Measurements from ENCODE around the gene IMMP2L.

IMMP2L gene

GRCh38 chr7:110835218-110835617 lies 727.1 kb downstream of the IMMP2L start:
- no peak for FAIRE-seq

GRCh38 chr7:110831419-110831818 lies 730.9 kb downstream of the IMMP2L start:
- no peak for FAIRE-seq

GRCh38 chr7:110830778-110831177 lies 731.5 kb downstream of the IMMP2L start:
- FAIRE-seq: no peak

- no peak for FAIRE-seq
Measured at GRCh38 chr7:110827936-110828335, 734.4 kb downstream of the IMMP2L start.

- FAIRE-seq: no peak
Measured at GRCh38 chr7:110827287-110827855, 734.9 kb downstream of the IMMP2L start.

GRCh38 chr7:110813986-110814385 lies 748.3 kb downstream of the IMMP2L start:
- FAIRE-seq: no peak

- no peak for FAIRE-seq
Measured at GRCh38 chr7:110809832-110810231, 752.5 kb downstream of the IMMP2L start.

- no peak for FAIRE-seq
Measured at GRCh38 chr7:110808361-110808760, 753.9 kb downstream of the IMMP2L start.

GRCh38 chr7:110804501-110804900 lies 757.8 kb downstream of the IMMP2L start:
- no peak for FAIRE-seq

- FAIRE-seq: no peak
Measured at GRCh38 chr7:110803602-110804143, 758.6 kb downstream of the IMMP2L start.

- no peak for FAIRE-seq
Measured at GRCh38 chr7:110801502-110801901, 760.8 kb downstream of the IMMP2L start.

GRCh38 chr7:110800984-110801383 lies 761.3 kb downstream of the IMMP2L start:
- no peak for FAIRE-seq

- no peak for FAIRE-seq
Measured at GRCh38 chr7:110797656-110798055, 764.6 kb downstream of the IMMP2L start.

- no peak for FAIRE-seq
Measured at GRCh38 chr7:110790992-110791391, 771.3 kb downstream of the IMMP2L start.

- no peak for FAIRE-seq
Measured at GRCh38 chr7:110786328-110786965, 775.8 kb downstream of the IMMP2L start.

GRCh38 chr7:110784749-110785148 lies 777.5 kb downstream of the IMMP2L start:
- no peak for FAIRE-seq

GRCh38 chr7:110780712-110781111 lies 781.6 kb downstream of the IMMP2L start:
- no peak for FAIRE-seq

- no peak for FAIRE-seq
Measured at GRCh38 chr7:110779339-110779738, 783.0 kb downstream of the IMMP2L start.

- no peak for FAIRE-seq
Measured at GRCh38 chr7:110775046-110775445, 787.2 kb downstream of the IMMP2L start.

GRCh38 chr7:110774071-110774470 lies 788.2 kb downstream of the IMMP2L start:
- FAIRE-seq: no peak

GRCh38 chr7:110772615-110773014 lies 789.7 kb downstream of the IMMP2L start:
- FAIRE-seq: no peak

- FAIRE-seq: no peak
Measured at GRCh38 chr7:110771717-110772116, 790.6 kb downstream of the IMMP2L start.

GRCh38 chr7:110767550-110768110 lies 794.7 kb downstream of the IMMP2L start:
- no peak for FAIRE-seq

- FAIRE-seq: no peak
Measured at GRCh38 chr7:110766864-110767263, 795.4 kb downstream of the IMMP2L start.

Data from G401.6 (cell line).